OCI-LY3 (cell line): ENCODE data around the gene GPR39.

Experiments used
- EZH2phosphoT487 ChIP-seq: fragments of 200-600 bp; shearing (Covaris generic); IDR thresholded peaks from 2 replicates; pipeline ENCODE4 v1.6.1; 2018; ENCODE audit warnings: antibody characterized with exemption, mixed run types, low read depth
- TF ChIP-seq, protein P1 (sequence below): fragments of 200-600, 300-600 bp; sonication (generic); IDR thresholded peaks from 2 replicates; pipeline ENCODE4 v1.5.1; 2014; ENCODE audit warnings: antibody characterized with exemption, low read length, low read depth

DNA sequence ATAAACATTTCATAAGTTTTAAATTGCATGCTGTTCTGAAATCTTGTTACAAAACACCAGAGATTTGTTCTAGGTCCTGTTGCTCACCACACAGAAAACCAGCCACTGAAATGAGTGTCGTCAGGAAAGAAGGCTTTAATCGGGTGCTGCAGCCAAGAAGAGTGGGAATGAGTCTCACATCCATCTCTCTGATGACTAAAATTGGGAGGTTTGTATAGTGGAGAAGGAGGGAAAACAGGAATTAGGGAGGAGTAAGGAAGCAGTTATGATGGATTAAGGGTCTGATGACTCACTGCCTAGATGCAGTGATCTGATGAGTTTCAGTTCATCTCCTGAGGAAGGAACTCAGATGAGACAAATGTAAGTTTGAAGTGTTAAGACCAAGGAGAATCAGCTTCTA lies 42.1 kb upstream of the GPR39 start:
- TF ChIP-seq, protein P1, sequence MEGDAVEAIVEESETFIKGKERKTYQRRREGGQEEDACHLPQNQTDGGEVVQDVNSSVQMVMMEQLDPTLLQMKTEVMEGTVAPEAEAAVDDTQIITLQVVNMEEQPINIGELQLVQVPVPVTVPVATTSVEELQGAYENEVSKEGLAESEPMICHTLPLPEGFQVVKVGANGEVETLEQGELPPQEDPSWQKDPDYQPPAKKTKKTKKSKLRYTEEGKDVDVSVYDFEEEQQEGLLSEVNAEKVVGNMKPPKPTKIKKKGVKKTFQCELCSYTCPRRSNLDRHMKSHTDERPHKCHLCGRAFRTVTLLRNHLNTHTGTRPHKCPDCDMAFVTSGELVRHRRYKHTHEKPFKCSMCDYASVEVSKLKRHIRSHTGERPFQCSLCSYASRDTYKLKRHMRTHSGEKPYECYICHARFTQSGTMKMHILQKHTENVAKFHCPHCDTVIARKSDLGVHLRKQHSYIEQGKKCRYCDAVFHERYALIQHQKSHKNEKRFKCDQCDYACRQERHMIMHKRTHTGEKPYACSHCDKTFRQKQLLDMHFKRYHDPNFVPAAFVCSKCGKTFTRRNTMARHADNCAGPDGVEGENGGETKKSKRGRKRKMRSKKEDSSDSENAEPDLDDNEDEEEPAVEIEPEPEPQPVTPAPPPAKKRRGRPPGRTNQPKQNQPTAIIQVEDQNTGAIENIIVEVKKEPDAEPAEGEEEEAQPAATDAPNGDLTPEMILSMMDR: no peak
- TF ChIP-seq EZH2phosphoT487: no peak
